Neuronal stem cell (in vitro differentiated cells): Measurements from ENCODE around the gene PTTG1IP2. TPM values are rescaled to one million over a fixed set of nuclear protein-coding genes. Genes with fewer than 3 reads are reported as not detected.

Experiments
- DNase-seq: peaks from one replicate; pipeline ENCODE4 v3.0.0-alpha.2; 2013; ENCODE audit warnings: low spot score
- H2AFZ ChIP-seq: one replicate; pipeline ENCODE4 v1.6.1; 2013; ENCODE audit warnings: mild to moderate bottlenecking, low read length, inconsistent platforms
- H2AK5ac ChIP-seq: 2 replicates; pipeline ENCODE4 v1.6.1; 2013; ENCODE audit warnings: low read depth, mild to moderate bottlenecking, inconsistent platforms, low read length, moderate library complexity, mixed read lengths
- H2BK120ac ChIP-seq: 2 replicates; pipeline ENCODE4 v1.6.1; 2013; ENCODE audit warnings: low read depth, mild to moderate bottlenecking, inconsistent platforms, low read length, moderate library complexity, mixed read lengths
- H2BK12ac ChIP-seq: one replicate; pipeline ENCODE4 v1.6.1; 2013; ENCODE audit warnings: low read length, inconsistent platforms
- H2BK15ac ChIP-seq: 2 replicates; pipeline ENCODE4 v1.6.1; 2013; ENCODE audit warnings: mild to moderate bottlenecking, low read length, inconsistent platforms, mixed read lengths
- H2BK5ac ChIP-seq: one replicate; pipeline ENCODE4 v1.6.1; 2013; ENCODE audit warnings: inconsistent platforms, mild to moderate bottlenecking, low read length, moderate library complexity
- H3K14ac ChIP-seq: one replicate; pipeline ENCODE4 v1.6.1; 2013; ENCODE audit warnings: low read length, inconsistent platforms
- H3K18ac ChIP-seq: 2 replicates; pipeline ENCODE4 v1.6.1; 2013; ENCODE audit warnings: low read length, inconsistent platforms
- H3K23ac ChIP-seq: 2 replicates; pipeline ENCODE4 v1.6.1; 2013; ENCODE audit warnings: low read depth, mild to moderate bottlenecking, mixed read lengths, low read length, inconsistent platforms; ENCODE audit not compliant: poor library complexity
- H3K27ac ChIP-seq: replicated peaks from 3 replicates; pipeline ENCODE4 v1.5.1; 2013; ENCODE audit warnings: low read length, inconsistent platforms
- H3K27me3 ChIP-seq, 3 experiments: 2 replicates each; pipeline ENCODE4 v1.6.1; 2013; ENCODE audit warnings: low read length in 3 of 3, mild to moderate bottlenecking in 2 of 3, inconsistent platforms in 1 of 3, low read depth in 1 of 3, mixed read lengths in 1 of 3, moderate library complexity in 1 of 3; ENCODE audit not compliant: control insufficient read depth in 3 of 3, insufficient read depth in 3 of 3
- H3K36me3 ChIP-seq, 2 donors: replicated peaks in 1 of 2; 2 replicates each; pipeline ENCODE4 v1.6.1; 2013; ENCODE audit warnings: low read length in 2 of 2; ENCODE audit not compliant: control insufficient read depth in 2 of 2, insufficient read depth in 2 of 2
- H3K4ac ChIP-seq: 2 replicates; pipeline ENCODE4 v1.6.1; 2013; ENCODE audit warnings: inconsistent platforms, mild to moderate bottlenecking, low read length, moderate library complexity
- H3K4me1 ChIP-seq, 2 donors: 1 replicate in 1 of 2; 2 replicates in 1 of 2; pipeline ENCODE4 v1.6.1; 2013; ENCODE audit warnings: low read length in 2 of 2, low read depth in 1 of 2; ENCODE audit not compliant: control insufficient read depth in 2 of 2, insufficient read depth in 1 of 2
- H3K4me2 ChIP-seq: one replicate; pipeline ENCODE4 v1.6.1; 2013; ENCODE audit warnings: mild to moderate bottlenecking, low read length, inconsistent platforms; ENCODE audit not compliant: insufficient read depth, poor library complexity, severe bottlenecking
- H3K4me3 ChIP-seq, 2 donors: 2 replicates each; pipeline ENCODE4 v1.5.1; 2013; ENCODE audit warnings: low read length in 2 of 2, mild to moderate bottlenecking in 2 of 2, inconsistent platforms in 1 of 2, moderate library complexity in 1 of 2
- H3K79me1 ChIP-seq: one replicate; pipeline ENCODE4 v1.6.1; 2013; ENCODE audit warnings: low read depth, mild to moderate bottlenecking, inconsistent platforms, low read length, moderate library complexity
- H3K9ac ChIP-seq: one replicate; pipeline ENCODE4 v1.6.1; 2013; ENCODE audit warnings: mild to moderate bottlenecking, low read depth, low read length, inconsistent platforms; ENCODE audit not compliant: poor library complexity
- H3K9me3 ChIP-seq, 2 donors: replicated peaks in 1 of 2; 2 replicates each; pipeline versions ENCODE3 to v1.6.1; 2013; ENCODE audit warnings: low read length in 2 of 2, mild to moderate bottlenecking in 2 of 2, inconsistent platforms in 1 of 2, low read depth in 1 of 2, mixed read lengths in 1 of 2, moderate library complexity in 1 of 2; ENCODE audit not compliant: control insufficient read depth in 2 of 2, insufficient read depth in 1 of 2
- H4K8ac ChIP-seq: one replicate; pipeline ENCODE4 v1.6.1; 2013; ENCODE audit warnings: low read depth, mild to moderate bottlenecking, inconsistent platforms, low read length, moderate library complexity
- H4K91ac ChIP-seq: one replicate; pipeline ENCODE4 v1.6.1; 2013; ENCODE audit warnings: low read length, low read depth, mild to moderate bottlenecking, inconsistent platforms; ENCODE audit not compliant: poor library complexity
- WGBS, 2 donors: extraction: QIAGEN DNeasy Blood & Tissue Kit; methylation state at CpG; one replicate each; pipeline ENCODE4 v1.1.7; 2013; ENCODE audit warnings: missing lambda C conversion rate in 2 of 2, mixed read lengths in 1 of 2; ENCODE audit not compliant: insufficient read length in 2 of 2, insufficient replicate concordance in 1 of 2; ENCODE audit errors: extremely low coverage in 2 of 2; 5-methylcytosine and 5-hydroxymethylcytosine counted together
- polyA plus RNA-seq, 2 experiments: library from polyadenylated mRNA; stranded (reverse); fragments of 200-250 nt; gene quantifications; one replicate each; pipeline ENCODE4 v1.2.3, GENCODE V29; 2013

The PTTG1IP2 gene
- polyA plus RNA-seq (2013, experiment 1 of 2), result not detected
- polyA plus RNA-seq (2013, experiment 2 of 2), result not detected

DNA sequence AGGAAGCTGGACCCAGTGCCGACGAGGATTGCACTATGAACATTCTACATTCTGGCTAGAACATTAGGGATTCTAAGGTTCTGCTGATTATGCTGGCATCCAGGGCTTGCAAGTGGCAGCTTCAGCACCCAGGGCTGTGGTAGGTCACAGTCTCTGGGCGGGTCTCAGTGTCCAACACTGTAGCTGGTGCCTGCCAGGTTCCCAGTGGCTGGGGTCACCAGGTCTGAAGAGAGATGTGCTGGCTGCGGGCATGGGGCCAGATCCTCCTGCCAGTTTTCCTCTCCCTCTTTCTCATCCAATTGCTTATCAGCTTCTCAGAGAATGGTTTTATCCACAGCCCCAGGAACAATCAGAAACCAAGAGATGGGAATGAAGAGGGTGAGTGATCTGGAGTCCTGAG lies at the start of gene PTTG1IP2:
PTTG1IP2 (plus strand) TSS at position 86 of the 400 bp plus-strand sequence; CDS start at position 234, 148 bp downstream.
- WGBS, 2 donors, result no CpG with 5 or more reads among the region's 4 CpGs
- no peak within 1 kb of the TSS for H2BK15ac ChIP-seq
- peak within 1 kb of the TSS; percentile 88 for H2BK12ac ChIP-seq
- peaks cover 0 to 4% of the 10 kb centered on the region in 2 donors for H3K9me3 ChIP-seq
- H3K9ac ChIP-seq, result no peak within 1 kb of the TSS
- H2BK120ac ChIP-seq, result no peak within 1 kb of the TSS
- no peak within 1 kb of the TSS for H2BK5ac ChIP-seq
- no peaks in the 10 kb centered on the region for H3K27me3 ChIP-seq
- DNase-seq, result no peak
- H3K79me1 ChIP-seq, result no peaks in the 10 kb centered on the region
- H3K27ac ChIP-seq, result no peak within 1 kb of the TSS
- H3K4me1 ChIP-seq, result no peaks in the 10 kb centered on the region
- no peaks in the 10 kb centered on the region for H3K36me3 ChIP-seq
- no peak within 1 kb of the TSS for H3K4ac ChIP-seq
- H3K23ac ChIP-seq, result no peak within 1 kb of the TSS
- H3K4me3 ChIP-seq, result no peak within 1 kb of the TSS
- no peak within 1 kb of the TSS for H4K91ac ChIP-seq
- no peak within 1 kb of the TSS for H3K4me2 ChIP-seq
- no peak within 1 kb of the TSS for H4K8ac ChIP-seq
- no peak within 1 kb of the TSS for H3K14ac ChIP-seq
- peak within 1 kb of the TSS; percentile 45 for H2AK5ac ChIP-seq
- H3K18ac ChIP-seq, result peak within 1 kb of the TSS; percentile 38
- no peak within 1 kb of the TSS for H2AFZ ChIP-seq

- no peak for DNase-seq
- Histone ChIP-seq H3K4me3 (no peak overlapping the region), H2AFZ (no peak overlapping the region), H3K18ac (no peak overlapping the region), H3K27ac (no peak overlapping the region), H2AK5ac (no peak overlapping the region), H4K91ac (no peak overlapping the region), H3K9me3 (no peaks in the 10 kb centered on the region), H2BK12ac (no peak overlapping the region), H2BK120ac (no peak overlapping the region), H3K4ac (no peak overlapping the region), H2BK5ac (no peak overlapping the region), H3K23ac (no peak overlapping the region), H3K4me2 (no peak overlapping the region), H3K4me1 (no peaks in the 10 kb centered on the region), H3K9ac (no peak overlapping the region), H3K14ac (no peak overlapping the region), H3K27me3 (no peaks in the 10 kb centered on the region), H3K36me3 (peaks cover 0 to 1% of the 10 kb centered on the region in 2 donors), H3K79me1 (peaks cover 3% of the 10 kb centered on the region), H4K8ac (no peak overlapping the region), H2BK15ac (no peak overlapping the region)
- no CpG with 5 or more reads among the region's 6 CpGs for WGBS, 2 donors
These were observed 47.8 kb upstream of the PTTG1IP2 start for GRCh38 chr7:90421651-90422050.

DNA sequence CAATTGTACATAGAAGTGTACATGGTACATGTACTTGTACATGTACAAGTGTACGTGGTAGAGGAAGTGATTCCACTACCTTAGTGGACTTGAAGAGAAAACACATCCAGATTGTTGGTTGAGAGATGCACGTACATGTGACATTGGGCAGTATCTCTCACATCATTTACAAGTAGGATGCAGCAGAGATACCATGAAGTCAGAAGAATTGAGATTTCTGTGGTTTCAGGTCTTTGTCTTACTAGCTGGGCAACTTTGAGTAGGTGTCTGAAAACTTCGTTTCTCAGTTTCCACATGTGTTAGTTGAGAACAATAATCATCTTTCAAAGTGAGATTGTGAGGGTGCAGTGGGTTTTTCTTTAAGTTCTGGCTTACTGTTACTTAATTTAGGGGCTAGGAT lies 44.7 kb upstream of the PTTG1IP2 start:
- Histone ChIP-seq H3K14ac (no peak overlapping the region), H4K91ac (no peak overlapping the region), H3K9me3 (no peaks in the 10 kb centered on the region), H2AK5ac (no peak overlapping the region), H3K36me3 (no peaks in the 10 kb centered on the region), H2BK5ac (no peak overlapping the region), H3K27me3 (no peaks in the 10 kb centered on the region), H2BK15ac (no peak overlapping the region), H2BK12ac (no peak overlapping the region), H3K23ac (no peak overlapping the region), H3K79me1 (no peaks in the 10 kb centered on the region), H2AFZ (no peak overlapping the region), H2BK120ac (no peak overlapping the region), H3K9ac (no peak overlapping the region), H3K4ac (no peak overlapping the region), H3K4me1 (no peaks in the 10 kb centered on the region), H3K4me3 (no peak overlapping the region), H4K8ac (no peak overlapping the region), H3K18ac (no peak overlapping the region), H3K27ac (no peak overlapping the region), H3K4me2 (no peak overlapping the region)
- WGBS, 2 donors, result no CpG with 5 or more reads among the region's 3 CpGs
- no peak for DNase-seq

- no peak overlapping the region for H2AK5ac ChIP-seq
- H3K27me3 ChIP-seq, result no peaks in the 10 kb centered on the region
- no peak overlapping the region for H3K4me3 ChIP-seq
- no peak overlapping the region for H3K4ac ChIP-seq
- no peak for DNase-seq
- H4K91ac ChIP-seq, result no peak overlapping the region
- no peaks in the 10 kb centered on the region for H3K79me1 ChIP-seq
- H2BK15ac ChIP-seq, result no peak overlapping the region
- H3K9me3 ChIP-seq, result no peaks in the 10 kb centered on the region
- H3K4me2 ChIP-seq, result no peak overlapping the region
- no peak overlapping the region for H2BK120ac ChIP-seq
- no peak overlapping the region for H3K9ac ChIP-seq
- H3K4me1 ChIP-seq, result no peaks in the 10 kb centered on the region
- no peak overlapping the region for H3K14ac ChIP-seq
- no peak overlapping the region for H2AFZ ChIP-seq
- H3K27ac ChIP-seq, result no peak overlapping the region
- H3K23ac ChIP-seq, result no peak overlapping the region
- no peaks in the 10 kb centered on the region for H3K36me3 ChIP-seq
- no peak overlapping the region for H2BK5ac ChIP-seq
- no peak overlapping the region for H3K18ac ChIP-seq
- no peak overlapping the region for H2BK12ac ChIP-seq
- no peak overlapping the region for H4K8ac ChIP-seq
- WGBS, 2 donors, result no CpG with 5 or more reads among the region's 2 CpGs
These were observed 44.1 kb upstream of the PTTG1IP2 start for GRCh38 chr7:90425376-90425775.
